ENCODE data around the gene MMS22L.

- TF ChIP-seq SMC3 (IDR thresholded peaks at IDR 0.05; ENCODE audit: low read depth, low read length) (no peak), CTCF (conservative IDR thresholded peaks at IDR 0.05; ENCODE audit: low read depth, low read length) (no peak), POLR2A (IDR thresholded peaks at IDR 0.05; ENCODE audit: low read depth, low read length) (no peak), USF2 (IDR thresholded peaks at IDR 0.05; ENCODE audit: low read depth, low read length) (no peak), RFX5 (IDR thresholded peaks at IDR 0.05; ENCODE audit: low read depth, low read length) (no peak), MXI1 (IDR thresholded peaks at IDR 0.05; ENCODE audit: borderline replicate concordance, low read depth, low read length) (no peak), RCOR1 (IDR thresholded peaks at IDR 0.05; ENCODE audit: insufficient replicate concordance, low read length) (no peak)
These were observed 87.9 kb downstream of the MMS22L start for GRCh38 chr6:97195117-97195516.
